DMS79 treated with DMSO at 0.1 percent for 48 hours (cell line): ENCODE data around the gene NAV2.

Experiments
- DNase-seq: peaks from one replicate; lab custom pipeline; 2025; lab: John Stamatoyannopoulos, UW

The NAV2 gene

DNA sequence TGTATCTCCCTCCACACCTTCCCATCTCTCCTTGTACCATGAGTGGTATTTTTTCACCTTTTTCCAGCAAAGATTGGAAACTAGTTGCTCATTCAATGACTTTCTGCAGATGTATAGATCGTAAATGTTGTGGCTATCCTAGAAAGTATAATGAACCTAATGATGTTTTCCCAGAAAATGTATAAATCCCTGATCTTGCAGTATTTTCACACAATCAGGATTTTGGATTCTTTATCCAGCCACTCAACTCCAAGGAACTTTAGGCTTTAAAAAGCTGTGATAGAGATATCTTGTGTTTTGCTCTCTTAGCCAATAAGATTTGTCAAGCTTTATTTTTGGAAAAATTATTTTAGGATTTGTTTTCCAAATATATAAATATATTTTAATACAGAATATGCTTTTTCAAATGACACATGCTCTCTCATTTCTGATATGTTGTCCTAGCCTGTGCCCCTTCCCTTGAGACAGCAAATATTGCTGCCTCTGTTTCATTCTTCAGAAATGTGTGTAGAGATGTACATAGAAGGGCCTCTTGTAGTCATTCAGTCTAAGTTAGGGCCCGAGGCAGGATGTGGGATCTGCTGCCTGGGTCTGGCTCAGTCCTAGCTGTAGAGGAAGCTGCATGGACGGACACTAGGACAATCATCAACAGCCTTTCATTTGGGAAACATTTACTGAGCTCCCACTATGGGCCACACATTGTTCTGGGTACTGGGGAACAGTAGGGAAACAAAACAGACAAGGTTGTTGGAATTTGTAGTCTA, 62.4 kb downstream of the NAV2 start:
- no peak for DNase-seq

DNA sequence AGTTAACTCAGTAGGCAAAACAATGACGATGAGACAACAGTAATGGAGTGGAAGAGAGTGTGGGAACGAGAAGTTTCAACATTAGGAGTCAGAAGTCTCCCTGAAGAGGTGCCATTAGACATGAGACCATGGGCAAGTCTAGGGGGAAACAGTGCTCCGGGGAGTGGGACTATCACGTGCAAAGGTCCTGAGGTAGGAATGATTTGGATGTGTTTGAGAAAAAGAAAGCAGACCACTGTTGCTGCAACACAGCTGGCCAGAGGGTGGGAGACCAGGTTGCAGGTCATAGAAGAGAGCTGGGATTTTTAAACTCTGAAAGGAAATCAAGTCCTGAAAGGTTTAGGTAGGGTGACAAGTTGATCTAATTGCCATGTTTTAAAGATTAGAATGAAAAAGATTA, 63.0 kb downstream of the NAV2 start:
- no peak for DNase-seq

DNA sequence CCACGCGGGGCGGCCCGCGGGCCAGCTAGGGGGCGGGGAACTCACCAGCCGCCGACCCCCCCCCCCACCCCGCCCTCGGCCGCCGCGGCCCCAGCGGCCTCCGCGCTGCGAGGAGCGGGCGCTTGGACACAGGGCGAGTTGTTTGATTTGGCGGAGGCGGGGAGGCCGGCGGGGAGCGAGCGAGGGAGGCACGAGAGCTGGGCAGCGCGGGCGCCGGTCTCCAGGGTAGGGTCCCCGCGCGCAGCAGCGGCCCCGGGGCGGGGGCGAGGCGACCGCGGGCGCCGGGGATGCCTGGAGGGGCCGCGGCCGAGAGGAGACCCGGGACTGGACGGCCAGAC, 64.4 kb downstream of the NAV2 start:
- DNase-seq = no peak

DNA sequence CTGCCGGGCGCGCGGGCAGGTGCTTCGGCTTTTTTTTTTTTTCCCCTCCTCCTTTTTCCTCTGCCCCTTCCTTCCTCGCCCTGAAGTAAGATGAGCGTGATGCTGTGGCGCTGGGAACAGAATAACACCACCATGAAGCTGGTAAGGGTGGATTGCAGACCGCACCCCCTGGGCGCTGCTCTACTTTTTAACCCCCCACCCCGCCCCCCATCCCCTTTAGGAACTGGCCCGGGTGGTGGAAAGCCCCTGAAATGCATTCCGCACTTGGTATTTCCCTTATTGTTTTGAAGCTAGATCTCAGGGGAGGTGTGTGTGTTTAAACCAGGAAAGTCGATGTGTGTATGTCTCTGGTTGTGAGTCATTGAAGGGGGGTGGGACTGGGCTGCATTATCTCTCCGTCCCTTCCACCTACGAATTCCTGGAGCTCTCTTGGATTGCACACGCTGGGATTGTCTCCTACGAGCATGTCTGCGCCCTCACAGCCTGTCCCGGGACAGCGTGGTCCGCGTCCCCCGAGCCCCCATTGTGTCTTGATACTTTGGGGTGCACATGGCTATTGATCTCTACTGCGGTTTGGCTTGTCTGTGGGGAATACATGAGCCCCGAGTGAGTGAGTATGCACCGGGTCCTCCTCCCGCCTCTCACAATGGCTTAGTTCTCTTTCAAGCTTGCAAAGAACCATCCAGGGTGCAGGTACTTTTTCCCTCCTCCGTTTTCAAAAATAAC, 64.9 kb downstream of the NAV2 start:
- DNase-seq = peak; percentile 24

DNA sequence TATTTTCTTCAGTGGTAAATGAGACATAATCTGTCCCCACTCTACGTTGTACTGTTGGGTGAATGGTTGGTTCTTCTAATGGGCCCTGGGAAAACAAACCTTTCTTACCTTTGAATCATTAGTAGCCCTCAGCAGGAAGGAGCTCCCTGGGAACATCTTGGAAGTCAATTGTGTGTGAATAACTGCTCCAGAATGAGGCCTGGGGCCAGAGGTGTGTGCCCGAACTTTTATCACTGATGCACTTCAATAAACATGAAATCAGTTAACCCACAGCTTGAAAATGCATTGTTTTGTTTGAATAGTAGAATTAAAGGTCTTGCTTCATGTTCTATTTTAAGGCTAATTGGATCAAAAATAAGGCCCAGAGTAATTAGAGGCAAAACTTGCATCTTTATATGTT, 67.1 kb downstream of the NAV2 start:
- DNase-seq = peak; percentile 91

DNA sequence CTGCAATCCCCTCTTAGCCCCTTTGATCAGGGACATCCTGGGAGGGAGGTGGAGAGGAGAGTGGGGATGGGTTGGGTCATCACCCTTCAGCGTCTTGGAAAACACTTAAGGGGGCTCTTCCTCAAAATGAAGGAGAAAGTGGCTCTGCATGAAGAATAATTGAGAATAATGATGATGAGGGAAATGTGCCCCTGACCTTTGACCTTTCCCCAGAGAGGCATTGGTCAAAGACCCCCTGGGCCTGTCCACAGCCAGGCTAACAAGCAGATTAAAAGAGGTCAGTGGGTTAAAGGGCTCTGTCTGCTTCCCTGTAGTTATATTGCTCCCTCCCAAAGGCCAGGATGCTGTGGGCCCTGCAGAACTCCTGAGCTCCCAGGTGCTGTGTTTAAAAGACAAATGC, 68.7 kb downstream of the NAV2 start:
- no peak for DNase-seq

DNA sequence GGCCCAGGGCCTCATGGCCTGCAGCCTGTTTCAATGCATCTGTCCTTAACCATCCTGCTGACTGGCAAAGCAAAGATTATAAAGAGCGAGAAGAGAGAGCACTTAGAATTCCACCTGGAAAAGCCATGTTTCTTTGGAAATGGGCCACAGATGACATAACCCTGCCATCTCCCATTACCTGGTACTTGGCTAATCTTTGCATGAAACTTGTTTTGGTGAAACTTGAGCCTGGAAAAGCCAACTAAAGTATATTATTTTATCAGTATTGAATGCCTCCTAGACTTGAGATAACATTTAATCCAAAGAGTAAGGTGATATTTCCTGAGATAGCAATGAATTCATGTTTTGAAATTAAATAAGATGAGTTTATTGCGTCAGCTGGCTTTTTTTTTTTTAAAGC, 72.6 kb downstream of the NAV2 start:
- no peak for DNase-seq

DNA sequence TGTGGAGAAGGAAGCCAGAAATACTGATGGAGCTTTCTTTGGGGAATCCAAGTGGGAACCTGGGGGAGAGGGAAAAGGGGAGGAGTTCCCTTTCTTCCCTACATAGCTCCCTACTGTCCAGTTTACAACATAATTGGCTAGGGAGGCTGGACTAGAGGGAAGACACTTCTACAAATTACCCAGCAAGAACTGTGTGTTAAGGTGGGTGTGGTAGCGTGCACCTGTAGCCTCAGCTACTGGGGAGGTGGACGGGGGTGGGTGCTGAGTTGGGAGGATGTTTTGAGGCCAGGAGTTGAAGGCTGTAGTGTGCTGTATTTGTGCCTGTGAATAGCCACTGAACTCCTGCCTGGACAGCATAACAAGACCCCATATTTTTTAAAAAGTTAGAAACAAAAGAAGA, 74.0 kb downstream of the NAV2 start:
- no peak for DNase-seq

DNA sequence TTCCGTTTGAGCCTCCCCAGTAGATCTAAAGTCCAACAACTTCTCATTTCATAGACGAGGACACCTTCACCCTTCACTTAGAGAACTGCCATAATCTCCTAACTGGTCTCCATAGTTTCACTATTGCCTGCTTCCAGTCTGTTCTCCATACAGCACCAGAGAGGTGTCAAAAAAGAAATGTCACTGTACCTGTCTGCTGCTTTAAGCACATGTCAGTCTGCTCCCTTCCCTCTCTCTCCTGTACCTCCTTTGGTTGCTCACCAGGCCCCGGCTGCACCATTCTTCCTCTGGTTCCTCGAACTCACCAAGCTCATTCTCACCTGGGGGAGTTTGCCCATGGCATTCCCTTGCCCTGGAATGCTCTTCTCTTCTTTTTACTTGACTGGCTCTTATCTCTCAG, 75.8 kb downstream of the NAV2 start:
- DNase-seq = no peak

DNA sequence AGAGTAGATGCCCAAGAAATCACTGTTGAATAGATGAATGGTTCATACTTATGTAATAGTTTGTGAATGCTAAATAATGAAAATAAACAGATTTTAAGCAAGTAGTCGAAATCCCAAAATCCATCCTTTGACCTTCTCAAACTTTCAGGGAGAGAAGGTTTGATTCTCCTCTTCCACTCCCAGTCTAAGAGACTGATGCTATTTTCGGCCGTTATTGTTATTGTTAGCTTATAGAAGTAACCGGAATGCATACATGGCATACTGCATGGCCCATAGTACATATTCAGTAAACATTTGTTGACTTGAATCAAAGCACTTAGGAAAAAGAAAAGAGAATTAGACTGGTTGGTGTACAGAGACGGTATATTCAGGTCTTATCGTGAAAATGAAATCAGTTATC, 76.6 kb downstream of the NAV2 start:
- DNase-seq = no peak

DNA sequence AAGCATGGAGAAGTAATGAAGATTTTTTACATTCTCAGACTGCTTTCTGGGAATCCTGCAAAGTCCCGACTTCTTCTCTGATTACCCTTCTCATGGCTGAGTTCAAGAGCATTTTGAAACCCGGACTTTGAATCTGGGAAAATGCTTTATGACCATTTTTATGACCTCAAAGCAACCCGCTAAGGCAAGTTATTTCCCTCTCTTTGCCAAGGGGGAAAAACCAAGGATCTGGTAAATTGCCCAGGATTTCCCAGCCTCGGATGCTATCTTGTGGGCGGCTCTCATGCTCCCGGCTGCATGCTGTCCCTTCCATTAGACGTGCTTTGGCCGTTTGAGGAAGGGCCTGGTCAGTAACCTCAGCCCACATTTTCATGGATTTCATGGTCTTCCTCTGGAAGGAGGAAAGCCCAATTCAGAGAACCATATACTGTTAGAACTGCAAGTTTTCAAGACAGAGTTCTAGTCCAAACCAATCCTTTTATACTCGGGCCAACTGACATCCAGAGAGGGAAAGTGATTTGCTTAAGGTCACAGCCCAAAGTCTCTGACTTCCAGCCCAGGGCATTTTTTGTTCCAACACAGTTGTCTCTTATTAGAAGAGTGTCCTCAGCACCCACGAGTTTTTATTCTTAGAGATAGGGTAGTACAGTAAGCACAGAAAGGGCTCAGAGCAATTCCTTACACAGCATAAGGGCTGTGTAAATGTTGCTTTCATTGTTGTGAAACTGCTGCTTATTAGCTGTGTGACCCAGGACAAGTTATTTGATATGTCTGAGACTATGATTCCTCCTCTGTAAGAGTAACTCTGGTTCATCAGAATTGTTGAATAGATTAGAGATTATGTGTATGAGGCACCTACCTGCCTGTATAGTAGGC, 77.4 kb downstream of the NAV2 start:
- no peak for DNase-seq

DNA sequence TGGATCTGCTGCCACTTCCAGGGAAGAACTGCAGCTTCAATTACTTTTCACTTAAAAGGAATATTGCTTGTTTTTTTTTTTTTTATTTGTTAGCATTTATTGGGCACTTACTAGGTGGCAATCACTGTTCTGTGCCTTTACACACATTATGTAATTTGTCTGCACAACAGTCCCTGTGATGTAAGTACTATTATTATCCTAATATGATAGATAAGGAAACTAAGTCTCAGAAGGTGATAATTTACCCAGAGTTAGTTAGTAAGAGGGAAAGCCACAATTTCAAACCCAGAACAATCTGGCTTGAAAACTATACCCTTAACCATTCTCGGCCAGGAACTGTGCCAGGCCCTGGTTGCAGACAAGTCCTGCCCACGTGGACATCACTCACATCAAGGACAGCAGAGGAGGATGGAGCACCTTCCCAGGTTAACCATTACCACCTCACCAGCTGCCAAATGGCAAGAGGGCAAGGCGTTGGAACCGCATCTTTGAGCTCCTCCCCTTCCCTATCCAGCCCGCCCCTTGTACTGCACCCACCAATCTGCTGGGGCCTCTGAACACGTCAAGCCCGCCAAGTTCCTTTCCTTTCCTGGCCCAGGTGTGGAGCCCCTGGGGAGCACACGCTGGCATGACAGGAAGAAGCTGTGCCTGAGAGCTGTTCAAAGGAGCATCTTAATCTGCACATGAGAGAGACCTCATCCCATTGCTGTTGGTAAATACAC, 78.4 kb downstream of the NAV2 start:
- no peak for DNase-seq

DNA sequence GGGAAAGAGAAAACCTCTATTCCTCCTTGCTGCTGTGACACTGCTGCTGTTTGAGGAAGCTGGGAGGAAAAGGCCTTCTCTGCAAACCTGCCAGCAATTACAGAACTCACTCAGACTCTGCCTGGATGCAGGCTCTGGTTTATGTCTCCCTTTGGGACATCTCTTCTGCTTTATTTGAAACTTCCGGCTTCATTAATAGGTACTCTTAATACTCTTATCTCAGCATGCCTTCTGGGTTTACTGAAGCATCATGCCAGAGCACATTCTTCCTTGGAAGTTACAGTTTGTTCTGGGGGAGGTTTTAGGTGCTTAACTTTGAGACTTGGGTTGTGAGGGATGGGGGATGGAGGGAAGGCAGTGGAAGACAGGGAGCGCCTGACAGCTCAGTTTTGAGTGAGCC, 79.9 kb downstream of the NAV2 start:
- peak; percentile 82 for DNase-seq

DNA sequence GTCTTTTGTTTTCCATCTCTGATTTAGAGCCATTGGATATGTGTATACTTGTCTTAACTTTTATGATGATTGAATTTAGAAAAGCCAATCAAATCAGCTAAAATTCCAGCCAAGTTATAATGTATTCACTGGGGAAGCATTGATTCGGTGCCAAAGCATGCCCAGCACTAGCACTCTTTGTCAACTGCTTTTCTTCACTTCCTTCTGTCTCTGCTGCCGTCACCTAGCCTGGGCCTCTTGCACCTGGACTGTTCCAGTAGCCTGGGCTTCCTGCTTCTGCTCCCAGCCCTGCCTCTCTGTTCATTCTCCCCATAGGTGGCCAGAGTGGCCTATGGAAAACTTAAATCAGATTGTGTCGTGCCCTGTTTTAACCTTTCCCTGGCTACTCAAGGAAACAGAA, 80.7 kb downstream of the NAV2 start:
- no peak for DNase-seq

DNA sequence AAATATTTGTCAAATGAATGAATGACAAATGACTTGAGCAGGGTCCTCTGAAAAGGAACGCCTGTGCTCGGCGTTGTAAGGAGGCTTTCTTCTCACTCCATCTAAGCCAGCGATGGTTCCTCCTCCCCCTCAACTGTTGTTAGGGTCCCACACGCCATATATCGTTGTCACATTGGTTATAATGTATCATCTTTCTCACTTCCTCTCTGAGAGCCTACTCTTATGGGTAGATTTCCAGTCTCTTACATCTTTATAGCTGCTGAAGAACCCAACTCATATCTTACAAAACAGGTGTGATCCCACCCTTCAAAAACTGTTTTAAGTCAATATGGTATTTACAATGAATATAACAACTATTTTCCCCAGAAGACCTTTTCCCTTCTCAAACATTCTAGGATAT, 81.5 kb downstream of the NAV2 start:
- no peak for DNase-seq

DNA sequence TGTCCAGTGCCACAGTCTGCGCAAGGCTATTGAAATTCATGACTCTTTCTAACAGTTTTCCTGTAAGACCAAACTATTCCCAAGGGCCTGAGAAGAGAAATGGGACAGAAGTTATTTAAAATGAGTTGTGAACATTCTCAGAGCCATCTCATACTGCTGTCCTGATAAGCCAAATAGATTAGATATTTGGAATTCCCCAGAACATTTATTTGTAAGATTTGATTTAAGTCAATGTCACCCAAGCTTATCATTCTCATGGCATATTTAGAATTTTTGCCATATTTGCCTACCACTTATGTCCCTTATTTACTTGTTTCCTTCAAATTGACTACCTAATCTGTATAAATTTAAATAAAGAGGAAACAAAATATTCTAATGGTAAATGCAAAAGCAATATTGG, 82.4 kb downstream of the NAV2 start:
- no peak for DNase-seq

DNA sequence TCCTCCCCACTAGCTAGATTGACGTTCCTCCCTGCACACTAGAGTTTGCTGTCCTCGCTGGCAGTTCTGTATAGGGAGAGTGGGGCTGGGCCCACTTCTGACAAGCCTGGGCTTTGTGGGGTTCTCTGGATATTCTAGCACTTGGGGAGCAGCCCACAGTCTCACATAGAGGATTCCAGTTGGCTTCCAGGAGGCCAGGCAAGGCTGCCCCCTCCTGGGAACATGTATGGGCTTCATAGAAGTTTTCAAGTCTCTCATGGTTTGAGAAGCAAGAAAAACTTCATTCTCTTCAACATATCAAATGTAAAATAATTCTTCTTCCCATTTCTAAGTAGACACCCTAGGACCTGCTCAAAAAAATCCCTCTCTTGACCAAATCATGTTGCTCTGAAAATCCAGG, 87.5 kb downstream of the NAV2 start:
- no peak for DNase-seq

DNA sequence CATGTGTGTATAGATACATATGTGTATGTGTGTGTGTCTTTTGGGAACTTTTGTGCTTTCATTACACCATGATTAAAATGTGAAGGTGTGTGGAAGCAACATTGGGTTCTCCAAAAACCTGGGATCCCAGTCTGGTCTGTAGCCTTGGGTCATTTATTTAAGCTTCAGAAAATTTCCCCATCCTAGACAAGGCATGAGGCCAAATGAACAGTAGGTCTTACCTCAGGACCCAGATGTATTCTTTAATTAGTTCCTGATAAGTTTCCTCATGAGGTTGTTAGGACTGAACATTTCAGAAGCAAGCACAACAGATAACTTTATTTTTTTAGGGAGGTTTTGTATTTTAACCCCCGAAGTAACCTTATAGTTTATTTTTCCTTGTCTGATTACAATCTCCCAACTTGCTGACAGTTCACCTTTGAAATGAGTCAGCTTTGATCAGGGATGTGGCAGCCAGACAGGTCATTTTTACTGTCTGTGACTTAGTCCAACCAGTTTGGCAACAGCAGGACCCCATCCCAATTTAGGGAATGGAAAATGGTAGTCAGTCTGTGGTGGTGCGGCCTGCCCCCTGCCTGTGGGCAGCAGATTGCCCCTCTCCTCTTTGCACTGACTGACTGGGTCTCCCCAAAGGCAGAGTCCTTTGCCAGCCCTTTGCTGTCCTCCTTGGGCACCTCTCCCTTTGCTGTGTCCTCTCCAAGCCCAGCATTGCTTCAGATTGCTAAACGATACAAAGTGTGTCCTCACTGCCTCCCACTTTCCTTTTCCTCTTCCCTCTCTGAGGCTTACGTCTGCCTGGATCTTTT, 88.3 kb downstream of the NAV2 start:
- no peak for DNase-seq

DNA sequence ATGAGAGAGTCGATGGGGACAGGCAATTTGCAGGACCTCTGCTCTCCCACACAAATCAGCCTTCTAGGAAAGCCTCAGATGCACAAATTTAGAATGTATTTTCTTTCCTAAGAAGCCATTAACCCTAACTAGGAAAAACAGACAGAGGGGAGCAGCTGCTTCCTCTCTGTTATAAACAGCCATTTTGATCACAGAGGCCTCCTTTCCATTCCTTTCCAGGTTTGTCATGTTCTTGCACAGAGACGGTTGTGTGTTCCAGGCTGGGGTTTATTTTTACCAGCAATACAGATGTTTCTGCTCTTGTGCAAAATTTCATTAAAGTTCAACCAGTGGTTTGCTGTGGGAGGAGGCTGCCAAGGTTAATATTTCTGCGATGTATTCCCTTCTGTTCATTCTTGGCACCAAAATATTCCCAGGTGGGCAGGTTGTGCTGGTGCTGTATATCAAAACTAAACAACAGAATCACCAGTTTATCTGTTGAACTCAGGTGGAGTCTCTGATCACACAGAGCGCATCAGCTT, 90.2 kb downstream of the NAV2 start:
- no peak for DNase-seq

DNA sequence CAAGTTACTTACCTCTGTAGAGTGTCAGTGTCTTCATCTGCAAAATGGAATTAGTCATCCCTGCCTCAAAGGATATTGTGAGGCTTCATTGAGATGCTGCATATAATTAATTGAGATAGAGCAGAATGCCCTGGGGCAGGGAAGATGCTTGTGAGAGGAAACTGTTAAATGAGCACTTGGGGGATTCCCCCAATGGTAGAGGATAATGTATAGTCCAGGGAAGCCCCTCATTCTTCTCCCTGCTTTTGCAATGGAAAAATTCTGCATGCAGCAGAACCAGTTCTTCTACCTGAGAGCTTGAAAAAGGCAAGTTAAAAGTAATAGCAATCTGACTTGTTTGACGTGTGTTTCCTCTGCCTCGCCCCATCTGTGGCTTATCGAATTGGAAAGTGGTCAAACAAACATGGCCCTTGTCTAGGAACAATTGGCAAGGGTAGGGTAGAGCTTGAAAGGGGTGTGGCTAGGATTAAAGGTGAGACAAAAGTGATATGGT, 90.9 kb downstream of the NAV2 start:
- DNase-seq = no peak

DNA sequence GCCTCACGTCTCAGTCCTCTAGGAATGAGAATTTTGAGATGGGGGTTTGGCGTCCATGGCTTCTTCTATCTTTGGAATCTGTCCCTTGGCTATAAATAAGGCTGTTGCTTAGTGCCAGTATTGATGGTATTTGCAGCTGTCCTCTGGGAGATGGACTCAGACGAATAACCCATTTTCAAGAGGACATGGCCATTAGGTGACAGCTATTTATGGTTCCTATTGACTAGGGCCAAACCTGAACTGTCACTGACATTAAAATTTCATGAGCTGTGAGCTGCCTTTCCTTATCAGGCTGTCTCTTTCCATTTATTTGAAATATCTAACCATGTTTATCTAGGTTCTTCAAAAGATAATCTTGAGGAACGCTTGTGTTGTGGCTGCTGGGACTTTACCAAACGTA, 92.7 kb downstream of the NAV2 start:
- no peak for DNase-seq
